Mammary microvascular endothelial cell (primary cell): ENCODE data around the gene ACSL1. TPM values are rescaled to one million over a fixed set of nuclear protein-coding genes. Genes with fewer than 3 reads are reported as not detected.

Experiments used
- total RNA-seq: library from RNA; depleted of rRNA; stranded (reverse); fragments of >200 nt; gene quantifications from 2 replicates; pipeline ENCODE4 v1.2.3, GENCODE V29; 2015

Gene ACSL1, protein sequence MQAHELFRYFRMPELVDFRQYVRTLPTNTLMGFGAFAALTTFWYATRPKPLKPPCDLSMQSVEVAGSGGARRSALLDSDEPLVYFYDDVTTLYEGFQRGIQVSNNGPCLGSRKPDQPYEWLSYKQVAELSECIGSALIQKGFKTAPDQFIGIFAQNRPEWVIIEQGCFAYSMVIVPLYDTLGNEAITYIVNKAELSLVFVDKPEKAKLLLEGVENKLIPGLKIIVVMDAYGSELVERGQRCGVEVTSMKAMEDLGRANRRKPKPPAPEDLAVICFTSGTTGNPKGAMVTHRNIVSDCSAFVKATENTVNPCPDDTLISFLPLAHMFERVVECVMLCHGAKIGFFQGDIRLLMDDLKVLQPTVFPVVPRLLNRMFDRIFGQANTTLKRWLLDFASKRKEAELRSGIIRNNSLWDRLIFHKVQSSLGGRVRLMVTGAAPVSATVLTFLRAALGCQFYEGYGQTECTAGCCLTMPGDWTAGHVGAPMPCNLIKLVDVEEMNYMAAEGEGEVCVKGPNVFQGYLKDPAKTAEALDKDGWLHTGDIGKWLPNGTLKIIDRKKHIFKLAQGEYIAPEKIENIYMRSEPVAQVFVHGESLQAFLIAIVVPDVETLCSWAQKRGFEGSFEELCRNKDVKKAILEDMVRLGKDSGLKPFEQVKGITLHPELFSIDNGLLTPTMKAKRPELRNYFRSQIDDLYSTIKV
- total RNA-seq, result 12.5 and 17.7 TPM in 2 replicates

DNA sequence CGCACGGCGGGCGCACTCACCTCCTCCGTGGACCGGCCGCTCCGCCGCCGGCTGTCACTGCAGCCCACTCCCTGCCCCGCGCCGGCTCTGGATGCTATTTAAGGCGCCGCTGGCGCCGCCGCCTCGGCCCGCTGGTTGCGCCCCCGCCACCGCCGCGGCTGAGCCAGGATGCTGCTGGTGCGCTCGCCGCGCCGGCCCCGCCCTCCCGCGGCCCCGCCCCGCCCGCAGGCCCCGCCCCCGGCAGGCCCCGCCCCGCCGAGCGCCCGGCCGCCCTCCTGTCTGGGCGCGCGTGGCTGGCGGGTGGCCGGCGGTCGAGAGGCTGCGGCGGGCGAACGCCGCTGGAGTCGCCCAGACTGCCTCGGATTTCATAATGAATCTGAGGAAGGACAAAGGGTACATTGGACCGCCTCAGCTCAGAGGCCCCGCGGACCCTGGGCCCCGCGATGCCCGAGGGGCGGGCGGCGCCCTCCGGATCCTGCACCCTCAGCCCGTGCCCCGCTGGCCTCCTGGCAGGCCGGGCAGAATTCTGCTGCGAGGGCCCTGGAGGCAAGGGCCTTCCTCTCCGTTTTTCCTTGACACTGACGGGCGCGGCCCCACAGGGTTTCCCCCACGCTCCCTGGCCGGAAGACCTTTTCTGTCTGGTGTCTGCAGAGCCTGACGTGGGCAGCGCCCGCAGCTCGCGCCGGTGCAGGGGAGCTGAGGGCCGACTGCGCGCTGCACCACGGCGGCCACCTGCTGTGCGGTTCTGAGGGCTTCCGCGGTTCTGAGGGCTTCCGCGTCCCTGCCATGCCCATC lies at the start of gene ACSL1:
ACSL1 (minus strand) TSS at position 73 of the 795 bp plus-strand sequence. CDS start 22,454 bp downstream, outside the sequence.

GRCh38 chr4:184733654-184734524 lies 91.9 kb downstream of the ACSL1 start, which contains the start of gene CENPU:
TSS of gene CENPU (minus strand) at chr4:184734096. CDS start at chr4:184734062, 34 bp downstream.

Other genes with a start within 250 kb of the ACSL1 start
- 50.2 and 63.8 TPM in 2 replicates for gene CASP3, start 176.5 kb downstream of the ACSL1 start, total RNA-seq
- 11.0 and 16.0 TPM in 2 replicates for gene PRIMPOL, start 176.2 kb downstream of the ACSL1 start, total RNA-seq
- 26.2 and 28.2 TPM in 2 replicates for gene CENPU, start 91.9 kb downstream of the ACSL1 start, total RNA-seq
- gene HELT, start 192.5 kb upstream of the ACSL1 start, total RNA-seq, result not detected in 2 replicates